H1 (cell line): Measurements from ENCODE around the gene PDIA6. TPM values are rescaled to one million over a fixed set of nuclear protein-coding genes. Genes with fewer than 3 reads are reported as not detected.

Experiments
- CTCF ChIA-PET: fragments of 300-600 bp; sonication (Branson Sonifier 250); formaldehyde crosslinking; loops from one replicate; lab custom pipeline; 2021; ENCODE audit not compliant: partially characterized antibody; lab: Charles Lee
- POLR2A ChIA-PET: fragments of 300-600 bp; sonication (Branson Sonifier 250); formaldehyde crosslinking; loops from one replicate; lab custom pipeline; 2021; ENCODE audit warnings: inconsistent platforms; ENCODE audit not compliant: partially characterized antibody; lab: Charles Lee
- DNase-seq, 2 experiments: peaks; one replicate each; pipeline versions ENCODE4 v3.0.0 to v3.0.0-alpha.2; 2010 to 2022; ENCODE audit warnings: low spot score in 2 of 2, low read depth in 1 of 2, mixed read lengths in 1 of 2
- FAIRE-seq: peaks from 2 replicates; lab custom pipeline; 2011; peaks lifted over from hg19 to GRCh38; lab: Jason Lieb, UNC
- H2AFZ ChIP-seq: 2 replicates; pipeline ENCODE4 v1.8.1; 2012; ENCODE audit warnings: low read length, inconsistent platforms
- H2AK5ac ChIP-seq: 2 replicates; pipeline ENCODE4 v1.6.1; 2013; ENCODE audit warnings: low read depth, low read length
- H2BK120ac ChIP-seq: replicated peaks from 2 replicates; pipeline ENCODE3; 2013; ENCODE audit warnings: low read depth, low read length, inconsistent platforms
- H2BK12ac ChIP-seq: 2 replicates; pipeline ENCODE4 v1.6.1; 2013; ENCODE audit warnings: low read depth, low read length
- H2BK15ac ChIP-seq: 2 replicates; pipeline ENCODE4 v1.6.1; 2013; ENCODE audit warnings: low read length
- H2BK20ac ChIP-seq: 2 replicates; pipeline ENCODE4 v1.6.1; 2013; ENCODE audit warnings: low read length
- H2BK5ac ChIP-seq: 2 replicates; pipeline ENCODE4 v1.6.1; 2013; ENCODE audit warnings: low read depth, low read length
- H3K14ac ChIP-seq: 2 replicates; pipeline ENCODE4 v1.6.1; 2013; ENCODE audit warnings: inconsistent platforms; ENCODE audit not compliant: insufficient read length
- H3K18ac ChIP-seq: 2 replicates; pipeline ENCODE4 v1.6.1; 2013; ENCODE audit warnings: low read length; ENCODE audit errors: extremely low read depth
- H3K23ac ChIP-seq: 2 replicates; pipeline ENCODE4 v1.6.1; 2013; ENCODE audit warnings: inconsistent platforms; ENCODE audit not compliant: insufficient read length
- H3K23me2 ChIP-seq: 2 replicates; pipeline ENCODE4 v1.6.1; 2013; ENCODE audit warnings: low read depth, low read length
- H3K27ac ChIP-seq: 2 replicates; pipeline ENCODE4 v1.6.1; 2011; ENCODE audit warnings: low read depth, low read length, inconsistent platforms
- H3K27me3 ChIP-seq, 4 experiments: replicated peaks in 1 of 4; 1 replicate in 1 of 4; 2 replicates in 3 of 4; pipeline versions ENCODE4 v1.6.1 to v1.8.1; 2011 to 2013; ENCODE audit warnings: low read length in 3 of 4, mild to moderate bottlenecking in 3 of 4, inconsistent platforms in 2 of 4, mixed read lengths in 2 of 4, moderate library complexity in 1 of 4; ENCODE audit not compliant: control insufficient read depth in 3 of 4, insufficient read depth in 3 of 4; ENCODE audit errors: extremely low read depth in 1 of 4
- H3K36me3 ChIP-seq, 4 experiments: 2 replicates each; pipeline versions ENCODE4 v1.6.1 to v1.8.1; 2011 to 2013; ENCODE audit warnings: mild to moderate bottlenecking in 4 of 4, low read length in 3 of 4, moderate library complexity in 2 of 4, control low read depth in 1 of 4, inconsistent platforms in 1 of 4; ENCODE audit not compliant: insufficient read depth in 4 of 4, control insufficient read depth in 2 of 4
- H3K4ac ChIP-seq: replicated peaks from 2 replicates; pipeline ENCODE3; 2013; ENCODE audit warnings: low read length, low read depth, mixed read lengths, inconsistent platforms; ENCODE audit not compliant: insufficient read length
- H3K4me1 ChIP-seq, 4 experiments: replicated peaks in 1 of 4; 1 replicate in 1 of 4; 2 replicates in 3 of 4; pipeline versions ENCODE4 v1.6.1 to v1.8.1; 2011 to 2013; ENCODE audit warnings: low read length in 3 of 4, inconsistent platforms in 2 of 4, mixed read lengths in 1 of 4; ENCODE audit not compliant: insufficient read depth in 4 of 4, control insufficient read depth in 3 of 4
- H3K4me2 ChIP-seq, 2 experiments: 2 replicates each; pipeline versions ENCODE4 v1.6.1 to v1.8.1; 2011 to 2013; ENCODE audit warnings: low read depth in 2 of 2, low read length in 2 of 2, control low read depth in 1 of 2, inconsistent platforms in 1 of 2, mild to moderate bottlenecking in 1 of 2; ENCODE audit not compliant: insufficient read depth in 1 of 2
- H3K4me3 ChIP-seq, 4 experiments: fragments of 200-600, 300-600 bp in 1 of 4; sonication (generic), shearing (Covaris generic), sonication (Bioruptor Twin) in 1 of 4; 2 replicates each; pipeline versions ENCODE4 v1.5.1 to v1.8.1; 2011 to 2016; ENCODE audit warnings: low read length in 4 of 4, low read depth in 3 of 4, control low read depth in 2 of 4, inconsistent platforms in 2 of 4, mild to moderate bottlenecking in 2 of 4, mixed read lengths in 1 of 4, moderate library complexity in 1 of 4; ENCODE audit not compliant: insufficient read depth in 2 of 4; ENCODE audit errors: extremely low read depth in 1 of 4
- H3K56ac ChIP-seq: replicated peaks from 2 replicates; pipeline ENCODE3; 2013; ENCODE audit warnings: low read depth, mild to moderate bottlenecking, mixed read lengths, low read length, inconsistent platforms; ENCODE audit not compliant: insufficient read length
- H3K79me1 ChIP-seq: 2 replicates; pipeline ENCODE4 v1.6.1; 2013; ENCODE audit warnings: low read depth, low read length, control low read depth
- H3K79me2 ChIP-seq, 2 experiments: 2 replicates each; pipeline versions ENCODE4 v1.6.1 to v1.8.1; 2012 to 2013; ENCODE audit warnings: low read length in 2 of 2, mild to moderate bottlenecking in 2 of 2, inconsistent platforms in 1 of 2; ENCODE audit not compliant: insufficient read depth in 2 of 2, control insufficient read depth in 1 of 2
- H3K9ac ChIP-seq, 4 experiments: replicated peaks in 1 of 4; 1 replicate in 1 of 4; 2 replicates in 3 of 4; pipeline versions ENCODE4 v1.6.1 to v1.8.1; 2011 to 2013; ENCODE audit warnings: low read depth in 3 of 4, low read length in 3 of 4, control low read depth in 2 of 4, mild to moderate bottlenecking in 2 of 4, moderate library complexity in 2 of 4, inconsistent platforms in 1 of 4; ENCODE audit errors: extremely low read depth in 1 of 4
- H3K9me3 ChIP-seq, 2 experiments: 2 replicates each; pipeline versions ENCODE4 v1.6.1 to v1.8.1; 2012 to 2013; ENCODE audit warnings: mild to moderate bottlenecking in 2 of 2, moderate library complexity in 2 of 2, control low read depth in 1 of 2, inconsistent platforms in 1 of 2, low read depth in 1 of 2, low read length in 1 of 2, mixed read lengths in 1 of 2; ENCODE audit not compliant: insufficient read depth in 2 of 2
- H4K20me1 ChIP-seq, 2 experiments: replicated peaks in 1 of 2; 2 replicates each; pipeline versions ENCODE3 to v1.8.1; 2011 to 2013; ENCODE audit warnings: inconsistent platforms in 2 of 2, low read length in 2 of 2, mild to moderate bottlenecking in 1 of 2; ENCODE audit not compliant: insufficient read depth in 2 of 2, control insufficient read depth in 1 of 2
- H4K5ac ChIP-seq: 2 replicates; pipeline ENCODE4 v1.6.1; 2013; ENCODE audit warnings: low read length, low read depth, mixed read lengths, inconsistent platforms; ENCODE audit not compliant: insufficient read length
- H4K8ac ChIP-seq: 2 replicates; pipeline ENCODE4 v1.8.0; 2013; ENCODE audit warnings: mild to moderate bottlenecking, moderate library complexity, low read length, inconsistent platforms; ENCODE audit not compliant: insufficient read depth; ENCODE audit errors: extremely low read depth
- H4K91ac ChIP-seq: replicated peaks from 2 replicates; pipeline ENCODE3; 2013; ENCODE audit warnings: low read length, mixed read lengths, inconsistent platforms; ENCODE audit not compliant: insufficient read length
- BCL11A ChIP-seq, 2 experiments: IDR thresholded peaks; one replicate each; pipeline ENCODE4 v1.6.1; 2011; ENCODE audit warnings: low read depth in 2 of 2, low read length in 2 of 2, mild to moderate bottlenecking in 2 of 2
- CBX8 ChIP-seq: fragments of 300-800, 300-1000 bp; sonication (generic); IDR thresholded peaks from 2 replicates; pipeline ENCODE4 v1.7.1; 2016; ENCODE audit warnings: low read depth, low read length, borderline replicate concordance
- EP300 ChIP-seq, 2 experiments: IDR thresholded peaks; 1 replicate in 1 of 2; 2 replicates in 1 of 2; pipeline ENCODE4 v1.6.1; 2011 to 2012; ENCODE audit warnings: low read depth in 2 of 2, low read length in 2 of 2, mild to moderate bottlenecking in 2 of 2, borderline replicate concordance in 1 of 2, inconsistent platforms in 1 of 2, moderate library complexity in 1 of 2
- GTF2F1 ChIP-seq: IDR thresholded peaks from 2 replicates; pipeline ENCODE4 v1.6.1; 2012; ENCODE audit warnings: low read depth, low read length, improper control_type of control experiment, borderline replicate concordance
- KDM5A ChIP-seq: fragments of 200-600 bp; IDR thresholded peaks from 2 replicates; pipeline ENCODE4 v1.7.1; 2012; ENCODE audit warnings: mild to moderate bottlenecking, low read length, inconsistent platforms, mixed read lengths
- POLR2A ChIP-seq, 2 experiments: IDR thresholded peaks; 1 replicate in 1 of 2; 2 replicates in 1 of 2; pipeline ENCODE4 v1.6.1; 2011; ENCODE audit warnings: low read depth in 2 of 2, low read length in 2 of 2, mild to moderate bottlenecking in 2 of 2; ENCODE audit errors: control extremely low read depth in 1 of 2
- RNF2 ChIP-seq: fragments of 200-900, 300-1000 bp; sonication (generic); IDR thresholded peaks from 2 replicates; pipeline ENCODE4 v1.7.1; 2016; ENCODE audit warnings: borderline replicate concordance, low read depth, mild to moderate bottlenecking, antibody characterized with exemption, low read length; ENCODE audit not compliant: poor library complexity, severe bottlenecking; ENCODE audit errors: missing control alignments
- RXRA ChIP-seq: IDR thresholded peaks from 2 replicates; pipeline ENCODE4 v1.6.1; 2011; ENCODE audit warnings: low read depth, mild to moderate bottlenecking, low read length, moderate library complexity; ENCODE audit not compliant: insufficient read depth
- SP1 ChIP-seq: IDR thresholded peaks from 2 replicates; pipeline ENCODE4 v1.6.1; 2011; ENCODE audit warnings: low read depth, low read length
- SRF ChIP-seq: IDR thresholded peaks from 2 replicates; pipeline ENCODE4 v1.6.1; 2011; ENCODE audit warnings: mild to moderate bottlenecking, low read depth, low read length, moderate library complexity
- TEAD4 ChIP-seq: IDR thresholded peaks from 2 replicates; pipeline ENCODE4 v1.6.1; 2012; ENCODE audit warnings: low read depth, low read length, inconsistent platforms, mixed read lengths
- WGBS, 2 experiments: shearing (Covaris generic) in 1 of 2; methylation state at CpG; one replicate each; pipeline versions ENCODE4 v1.1.6 to v1.1.7; 2013 to 2015; ENCODE audit warnings: low lambda C conversion rate in 2 of 2, mixed read lengths in 2 of 2, inconsistent platforms in 1 of 2, low coverage in 1 of 2, missing lambda C conversion rate in 1 of 2; ENCODE audit not compliant: insufficient replicate concordance in 2 of 2, insufficient coverage in 1 of 2, insufficient read length in 1 of 2; ENCODE audit errors: extremely low coverage in 1 of 2, missing lambda C conversion rate in 1 of 2; 5-methylcytosine and 5-hydroxymethylcytosine counted together
- polyA plus RNA-seq, 7 experiments: library from polyadenylated mRNA; depleted of rRNA in 3 of 7; stranded (reverse) in 5 of 7; unstranded in 2 of 7; fragments of >200 nt in 5 of 7; fragments of 200-250 nt in 2 of 7; gene quantifications; 1 replicate in 5 of 7; 2 replicates in 1 of 7; 4 replicates in 1 of 7; pipeline versions ENCODE4 v1.2.1 to v1.2.3, GENCODE V29; 2011 to 2013; ENCODE audit warnings: missing spikeins in 2 of 7, mixed read lengths in 2 of 7
- total RNA-seq: library from RNA; stranded (reverse); fragmentation: NEBNext Ultra II Directional; extraction: Animal tissue kit (Norgen Biotek cat#: 25700); gene quantifications from 2 replicates; pipeline ENCODE4 v1.2.1, GENCODE V29; 2021

PDIA6 gene
- total and polyA plus RNA-seq, 2 of the 8 experiments (the other 6 are each of a cell fraction or from before 2014, with no cell fraction given): 181 to 384 TPM

DNA sequence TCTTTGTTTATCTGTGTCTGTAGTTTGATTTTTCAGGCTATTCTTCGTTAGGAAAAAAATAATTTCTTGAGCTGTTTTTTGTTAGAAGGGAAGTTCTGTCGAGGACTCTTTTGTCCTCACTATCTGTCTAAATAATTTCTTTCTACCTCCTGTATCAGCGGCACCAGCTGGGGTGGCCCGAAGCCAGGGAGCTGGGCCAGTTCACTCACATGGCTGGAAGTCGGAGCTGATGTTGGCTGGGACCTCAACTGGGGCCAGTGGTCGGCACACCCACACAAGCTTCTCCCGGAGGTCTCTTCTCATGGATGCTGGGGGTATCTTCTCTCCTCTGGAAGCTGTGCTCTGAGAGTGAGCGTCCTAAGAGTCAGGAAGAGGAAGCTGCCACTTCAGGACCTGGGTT lies 8.0 kb upstream of the PDIA6 start:
- H4K91ac ChIP-seq: no peak overlapping the region
- WGBS, 2 experiments: 76% methylated on average over 8 of the region's 8 CpGs; no CpG with 5 or more reads in 1 of the 2 experiments
- no peak overlapping the region for H2AK5ac ChIP-seq
- no peak overlapping the region for H3K23ac ChIP-seq
- H3K56ac ChIP-seq: no peak overlapping the region
- no peak overlapping the region for H3K18ac ChIP-seq
- no peaks in the 10 kb centered on the region; a peak in 1 of 7 replicates for H3K4me1 ChIP-seq
- no peaks in the 10 kb centered on the region for H3K36me3 ChIP-seq
- no peaks in the 10 kb centered on the region for H3K79me2 ChIP-seq
- no peak overlapping the region for H2AFZ ChIP-seq
- H3K9me3 ChIP-seq: no peaks in the 10 kb centered on the region
- H2BK120ac ChIP-seq: no peak overlapping the region
- H3K27me3 ChIP-seq: no peaks in the 10 kb centered on the region
- H3K79me1 ChIP-seq: no peaks in the 10 kb centered on the region
- ChIA-PET CTCF (interaction anchor here (0.8 to 9.5 kb wide), 4 partner anchors 11 to 304 kb away, joined by 3 to 112 read pairs (median 4); no protein-coding TSS in a partner anchor), POLR2A (interaction anchor here (1.3 kb wide), 1 partner anchor 8 kb away, joined by 5 read pairs; the partner anchor contains the start of gene PDIA6)
- H3K4me3 ChIP-seq: no peak overlapping the region
- H3K9ac ChIP-seq: no peak overlapping the region
- DNase-seq (no peak), FAIRE-seq (no peak)
- H3K23me2 ChIP-seq: no peaks in the 10 kb centered on the region; the same call in 1 of the 2 replicates
- no peak overlapping the region for H4K8ac ChIP-seq
- TF ChIP-seq SRF: no peak
- no peak for TF ChIP-seq POLR2A (IDR thresholded peaks at IDR 0.05; ENCODE audit: control extremely low read depth in 1 of 2, low read depth in 2 of 2, low read length in 2 of 2)
- TF ChIP-seq SP1: no peak
- TF ChIP-seq RXRA: no peak
- no peak for TF ChIP-seq TEAD4
- no peak for TF ChIP-seq EP300 (IDR thresholded peaks at IDR 0.05; ENCODE audit: borderline replicate concordance in 1 of 2, low read depth in 2 of 2, low read length in 2 of 2)
- TF ChIP-seq RNF2: no peak
- no peak for TF ChIP-seq GTF2F1
- TF ChIP-seq BCL11A (IDR thresholded peaks at IDR 0.05; ENCODE audit: low read depth in 2 of 2, low read length in 2 of 2): no peak
- TF ChIP-seq KDM5A: no peak
- no peak for TF ChIP-seq CBX8
- H4K5ac ChIP-seq: no peak overlapping the region
- H3K4me2 ChIP-seq: no peak overlapping the region
- H3K14ac ChIP-seq: no peak overlapping the region
- H3K4ac ChIP-seq: no peak overlapping the region
- no peak overlapping the region for H2BK20ac ChIP-seq
- no peak overlapping the region for H2BK15ac ChIP-seq
- no peak overlapping the region for H2BK12ac ChIP-seq
- no peak overlapping the region for H3K27ac ChIP-seq
- no peaks in the 10 kb centered on the region for H4K20me1 ChIP-seq
- no peak overlapping the region for H2BK5ac ChIP-seq
